ENCODE data around the gene CDCP2. TPM values are rescaled to one million over a fixed set of nuclear protein-coding genes. Genes with fewer than 3 reads are reported as not detected.

Gene CDCP2
- total RNA-seq, 1 experiment from 2014 or later: not detected

DNA sequence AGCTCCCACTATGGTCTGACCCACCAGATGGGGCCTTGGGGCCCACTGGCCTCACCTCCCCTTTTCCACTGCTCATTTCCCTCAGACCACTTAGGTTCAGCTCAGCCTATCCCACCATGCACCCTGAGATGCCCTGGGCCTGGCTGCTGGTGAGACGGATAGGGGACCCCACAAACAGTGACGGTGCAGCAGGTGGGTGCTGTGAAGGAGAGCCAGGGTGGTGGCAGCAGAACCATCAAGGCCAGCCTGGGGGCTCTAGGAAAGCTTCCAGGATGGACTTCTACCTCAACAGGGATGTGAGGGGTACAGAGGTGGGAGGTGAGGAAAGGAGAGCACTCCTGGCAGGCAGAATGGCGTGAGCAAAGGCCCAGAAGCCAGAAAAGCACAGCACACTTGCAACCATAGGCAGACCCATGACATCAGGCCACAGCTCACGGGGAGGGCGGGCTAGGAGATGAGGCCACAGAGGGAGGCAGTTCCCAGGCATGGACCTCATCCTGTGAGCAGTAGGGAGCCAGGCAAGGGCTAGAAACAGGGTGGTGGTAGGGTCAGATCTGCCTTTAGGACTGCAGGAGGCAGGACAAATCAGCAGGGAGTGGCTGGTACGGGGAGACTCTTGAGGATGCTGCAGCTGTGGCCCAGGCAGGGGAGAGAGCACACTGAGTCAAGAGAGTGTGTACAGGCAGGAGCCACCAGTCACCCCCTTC lies 24.0 kb upstream of the CDCP2 start (continued):
- TF ChIP-seq, protein P1, sequence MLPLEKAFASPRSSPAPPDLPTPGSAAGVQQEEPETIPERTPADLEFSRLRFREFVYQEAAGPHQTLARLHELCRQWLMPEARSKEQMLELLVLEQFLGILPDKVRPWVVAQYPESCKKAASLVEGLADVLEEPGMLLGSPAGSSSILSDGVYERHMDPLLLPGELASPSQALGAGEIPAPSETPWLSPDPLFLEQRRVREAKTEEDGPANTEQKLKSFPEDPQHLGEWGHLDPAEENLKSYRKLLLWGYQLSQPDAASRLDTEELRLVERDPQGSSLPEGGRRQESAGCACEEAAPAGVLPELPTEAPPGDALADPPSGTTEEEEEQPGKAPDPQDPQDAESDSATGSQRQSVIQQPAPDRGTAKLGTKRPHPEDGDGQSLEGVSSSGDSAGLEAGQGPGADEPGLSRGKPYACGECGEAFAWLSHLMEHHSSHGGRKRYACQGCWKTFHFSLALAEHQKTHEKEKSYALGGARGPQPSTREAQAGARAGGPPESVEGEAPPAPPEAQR (CRISPR knock-in tag; IDR thresholded peaks at IDR 0.05): no peak
- TF ChIP-seq JUN (CRISPR knock-in tag; IDR thresholded peaks at IDR 0.05) (no peak), MXD4 (CRISPR knock-in tag; IDR thresholded peaks at IDR 0.05; ENCODE audit: borderline replicate concordance) (no peak), CREB1 (CRISPR knock-in tag; IDR thresholded peaks at IDR 0.05) (no peak), MYBL2 (CRISPR knock-in tag; IDR thresholded peaks at IDR 0.05) (no peak), FOXP1 (CRISPR knock-in tag; IDR thresholded peaks at IDR 0.05; ENCODE audit: borderline replicate concordance) (no peak), ZNF416 (CRISPR knock-in tag; IDR thresholded peaks at IDR 0.05) (no peak), CBFB (CRISPR knock-in tag; IDR thresholded peaks at IDR 0.05; ENCODE audit: low read depth) (no peak), GABPB1 (CRISPR knock-in tag; IDR thresholded peaks at IDR 0.05) (no peak)
- TF ChIP-seq, protein P2, sequence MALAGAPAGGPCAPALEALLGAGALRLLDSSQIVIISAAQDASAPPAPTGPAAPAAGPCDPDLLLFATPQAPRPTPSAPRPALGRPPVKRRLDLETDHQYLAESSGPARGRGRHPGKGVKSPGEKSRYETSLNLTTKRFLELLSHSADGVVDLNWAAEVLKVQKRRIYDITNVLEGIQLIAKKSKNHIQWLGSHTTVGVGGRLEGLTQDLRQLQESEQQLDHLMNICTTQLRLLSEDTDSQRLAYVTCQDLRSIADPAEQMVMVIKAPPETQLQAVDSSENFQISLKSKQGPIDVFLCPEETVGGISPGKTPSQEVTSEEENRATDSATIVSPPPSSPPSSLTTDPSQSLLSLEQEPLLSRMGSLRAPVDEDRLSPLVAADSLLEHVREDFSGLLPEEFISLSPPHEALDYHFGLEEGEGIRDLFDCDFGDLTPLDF (CRISPR knock-in tag; IDR thresholded peaks at IDR 0.05): no peak
- TF ChIP-seq, protein P3, sequence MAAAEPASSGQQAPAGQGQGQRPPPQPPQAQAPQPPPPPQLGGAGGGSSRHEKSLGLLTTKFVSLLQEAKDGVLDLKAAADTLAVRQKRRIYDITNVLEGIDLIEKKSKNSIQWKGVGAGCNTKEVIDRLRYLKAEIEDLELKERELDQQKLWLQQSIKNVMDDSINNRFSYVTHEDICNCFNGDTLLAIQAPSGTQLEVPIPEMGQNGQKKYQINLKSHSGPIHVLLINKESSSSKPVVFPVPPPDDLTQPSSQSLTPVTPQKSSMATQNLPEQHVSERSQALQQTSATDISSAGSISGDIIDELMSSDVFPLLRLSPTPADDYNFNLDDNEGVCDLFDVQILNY (CRISPR knock-in tag; IDR thresholded peaks at IDR 0.05): no peak

DNA sequence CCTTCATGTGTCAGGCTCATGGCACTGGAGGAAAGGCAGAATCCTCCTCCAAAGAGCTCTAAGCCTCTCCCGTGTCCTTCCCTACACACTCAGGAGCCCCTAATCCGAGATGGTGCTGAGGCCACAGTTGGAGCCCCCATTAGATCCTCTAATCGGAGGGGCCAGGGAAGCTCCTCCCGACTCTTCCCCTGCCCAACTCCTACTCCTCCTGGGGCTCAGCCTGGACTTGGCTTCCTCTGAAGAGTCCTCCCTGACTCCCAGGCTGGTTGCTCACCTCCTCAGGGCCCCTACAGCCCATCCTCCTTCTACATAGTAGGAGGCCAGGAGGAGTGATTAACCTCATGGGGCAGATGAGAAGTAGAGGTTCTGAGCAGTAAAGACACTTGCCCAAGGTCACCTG lies 21.3 kb upstream of the CDCP2 start:
- ATAC-seq (no peak), DNase-seq (ENCODE audit: low spot score) (no peak)
- Mint-ChIP-seq H3K36me3 (no peaks in the 10 kb centered on the region), H3K4me3 (no peak overlapping the region), H3K9me3 (no peaks in the 10 kb centered on the region), H3K27ac (no peak overlapping the region), H3K27me3 (ENCODE audit: low read depth) (no peaks in the 10 kb centered on the region), H3K4me1 (no peaks in the 10 kb centered on the region)
- CTCF ChIA-PET: interaction anchor here (3.2 to 4.1 kb wide), 2 partner anchors 7 to 52 kb away, joined by 18 to 23 read pairs; no protein-coding TSS in a partner anchor
- POLR2A ChIA-PET: no interaction called here
- TF ChIP-seq FOXP1 (CRISPR knock-in tag; IDR thresholded peaks at IDR 0.05; ENCODE audit: borderline replicate concordance) (no peak), CBFB (CRISPR knock-in tag; IDR thresholded peaks at IDR 0.05; ENCODE audit: low read depth) (no peak), ZNF138 (CRISPR knock-in tag; conservative IDR thresholded peaks at IDR 0.05) (no peak), JUN (CRISPR knock-in tag; IDR thresholded peaks at IDR 0.05) (no peak)
- TF ChIP-seq, protein P4, sequence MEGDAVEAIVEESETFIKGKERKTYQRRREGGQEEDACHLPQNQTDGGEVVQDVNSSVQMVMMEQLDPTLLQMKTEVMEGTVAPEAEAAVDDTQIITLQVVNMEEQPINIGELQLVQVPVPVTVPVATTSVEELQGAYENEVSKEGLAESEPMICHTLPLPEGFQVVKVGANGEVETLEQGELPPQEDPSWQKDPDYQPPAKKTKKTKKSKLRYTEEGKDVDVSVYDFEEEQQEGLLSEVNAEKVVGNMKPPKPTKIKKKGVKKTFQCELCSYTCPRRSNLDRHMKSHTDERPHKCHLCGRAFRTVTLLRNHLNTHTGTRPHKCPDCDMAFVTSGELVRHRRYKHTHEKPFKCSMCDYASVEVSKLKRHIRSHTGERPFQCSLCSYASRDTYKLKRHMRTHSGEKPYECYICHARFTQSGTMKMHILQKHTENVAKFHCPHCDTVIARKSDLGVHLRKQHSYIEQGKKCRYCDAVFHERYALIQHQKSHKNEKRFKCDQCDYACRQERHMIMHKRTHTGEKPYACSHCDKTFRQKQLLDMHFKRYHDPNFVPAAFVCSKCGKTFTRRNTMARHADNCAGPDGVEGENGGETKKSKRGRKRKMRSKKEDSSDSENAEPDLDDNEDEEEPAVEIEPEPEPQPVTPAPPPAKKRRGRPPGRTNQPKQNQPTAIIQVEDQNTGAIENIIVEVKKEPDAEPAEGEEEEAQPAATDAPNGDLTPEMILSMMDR (IDR thresholded peaks at IDR 0.05): no peak
- TF ChIP-seq, protein P5, sequence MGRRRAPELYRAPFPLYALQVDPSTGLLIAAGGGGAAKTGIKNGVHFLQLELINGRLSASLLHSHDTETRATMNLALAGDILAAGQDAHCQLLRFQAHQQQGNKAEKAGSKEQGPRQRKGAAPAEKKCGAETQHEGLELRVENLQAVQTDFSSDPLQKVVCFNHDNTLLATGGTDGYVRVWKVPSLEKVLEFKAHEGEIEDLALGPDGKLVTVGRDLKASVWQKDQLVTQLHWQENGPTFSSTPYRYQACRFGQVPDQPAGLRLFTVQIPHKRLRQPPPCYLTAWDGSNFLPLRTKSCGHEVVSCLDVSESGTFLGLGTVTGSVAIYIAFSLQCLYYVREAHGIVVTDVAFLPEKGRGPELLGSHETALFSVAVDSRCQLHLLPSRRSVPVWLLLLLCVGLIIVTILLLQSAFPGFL (CRISPR knock-in tag; IDR thresholded peaks at IDR 0.05; ENCODE audit: borderline replicate concordance): no peak
- TF ChIP-seq, protein P6, sequence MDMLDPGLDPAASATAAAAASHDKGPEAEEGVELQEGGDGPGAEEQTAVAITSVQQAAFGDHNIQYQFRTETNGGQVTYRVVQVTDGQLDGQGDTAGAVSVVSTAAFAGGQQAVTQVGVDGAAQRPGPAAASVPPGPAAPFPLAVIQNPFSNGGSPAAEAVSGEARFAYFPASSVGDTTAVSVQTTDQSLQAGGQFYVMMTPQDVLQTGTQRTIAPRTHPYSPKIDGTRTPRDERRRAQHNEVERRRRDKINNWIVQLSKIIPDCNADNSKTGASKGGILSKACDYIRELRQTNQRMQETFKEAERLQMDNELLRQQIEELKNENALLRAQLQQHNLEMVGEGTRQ (CRISPR knock-in tag; IDR thresholded peaks at IDR 0.05): no peak
- TF ChIP-seq, protein P7, sequence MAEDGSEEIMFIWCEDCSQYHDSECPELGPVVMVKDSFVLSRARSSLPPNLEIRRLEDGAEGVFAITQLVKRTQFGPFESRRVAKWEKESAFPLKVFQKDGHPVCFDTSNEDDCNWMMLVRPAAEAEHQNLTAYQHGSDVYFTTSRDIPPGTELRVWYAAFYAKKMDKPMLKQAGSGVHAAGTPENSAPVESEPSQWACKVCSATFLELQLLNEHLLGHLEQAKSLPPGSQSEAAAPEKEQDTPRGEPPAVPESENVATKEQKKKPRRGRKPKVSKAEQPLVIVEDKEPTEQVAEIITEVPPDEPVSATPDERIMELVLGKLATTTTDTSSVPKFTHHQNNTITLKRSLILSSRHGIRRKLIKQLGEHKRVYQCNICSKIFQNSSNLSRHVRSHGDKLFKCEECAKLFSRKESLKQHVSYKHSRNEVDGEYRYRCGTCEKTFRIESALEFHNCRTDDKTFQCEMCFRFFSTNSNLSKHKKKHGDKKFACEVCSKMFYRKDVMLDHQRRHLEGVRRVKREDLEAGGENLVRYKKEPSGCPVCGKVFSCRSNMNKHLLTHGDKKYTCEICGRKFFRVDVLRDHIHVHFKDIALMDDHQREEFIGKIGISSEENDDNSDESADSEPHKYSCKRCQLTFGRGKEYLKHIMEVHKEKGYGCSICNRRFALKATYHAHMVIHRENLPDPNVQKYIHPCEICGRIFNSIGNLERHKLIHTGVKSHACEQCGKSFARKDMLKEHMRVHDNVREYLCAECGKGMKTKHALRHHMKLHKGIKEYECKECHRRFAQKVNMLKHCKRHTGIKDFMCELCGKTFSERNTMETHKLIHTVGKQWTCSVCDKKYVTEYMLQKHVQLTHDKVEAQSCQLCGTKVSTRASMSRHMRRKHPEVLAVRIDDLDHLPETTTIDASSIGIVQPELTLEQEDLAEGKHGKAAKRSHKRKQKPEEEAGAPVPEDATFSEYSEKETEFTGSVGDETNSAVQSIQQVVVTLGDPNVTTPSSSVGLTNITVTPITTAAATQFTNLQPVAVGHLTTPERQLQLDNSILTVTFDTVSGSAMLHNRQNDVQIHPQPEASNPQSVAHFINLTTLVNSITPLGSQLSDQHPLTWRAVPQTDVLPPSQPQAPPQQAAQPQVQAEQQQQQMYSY (CRISPR knock-in tag; IDR thresholded peaks at IDR 0.05): no peak
- TF ChIP-seq, protein P8, sequence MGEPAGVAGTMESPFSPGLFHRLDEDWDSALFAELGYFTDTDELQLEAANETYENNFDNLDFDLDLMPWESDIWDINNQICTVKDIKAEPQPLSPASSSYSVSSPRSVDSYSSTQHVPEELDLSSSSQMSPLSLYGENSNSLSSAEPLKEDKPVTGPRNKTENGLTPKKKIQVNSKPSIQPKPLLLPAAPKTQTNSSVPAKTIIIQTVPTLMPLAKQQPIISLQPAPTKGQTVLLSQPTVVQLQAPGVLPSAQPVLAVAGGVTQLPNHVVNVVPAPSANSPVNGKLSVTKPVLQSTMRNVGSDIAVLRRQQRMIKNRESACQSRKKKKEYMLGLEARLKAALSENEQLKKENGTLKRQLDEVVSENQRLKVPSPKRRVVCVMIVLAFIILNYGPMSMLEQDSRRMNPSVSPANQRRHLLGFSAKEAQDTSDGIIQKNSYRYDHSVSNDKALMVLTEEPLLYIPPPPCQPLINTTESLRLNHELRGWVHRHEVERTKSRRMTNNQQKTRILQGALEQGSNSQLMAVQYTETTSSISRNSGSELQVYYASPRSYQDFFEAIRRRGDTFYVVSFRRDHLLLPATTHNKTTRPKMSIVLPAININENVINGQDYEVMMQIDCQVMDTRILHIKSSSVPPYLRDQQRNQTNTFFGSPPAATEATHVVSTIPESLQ (CRISPR knock-in tag; IDR thresholded peaks at IDR 0.05): no peak
- TF ChIP-seq, protein P9, sequence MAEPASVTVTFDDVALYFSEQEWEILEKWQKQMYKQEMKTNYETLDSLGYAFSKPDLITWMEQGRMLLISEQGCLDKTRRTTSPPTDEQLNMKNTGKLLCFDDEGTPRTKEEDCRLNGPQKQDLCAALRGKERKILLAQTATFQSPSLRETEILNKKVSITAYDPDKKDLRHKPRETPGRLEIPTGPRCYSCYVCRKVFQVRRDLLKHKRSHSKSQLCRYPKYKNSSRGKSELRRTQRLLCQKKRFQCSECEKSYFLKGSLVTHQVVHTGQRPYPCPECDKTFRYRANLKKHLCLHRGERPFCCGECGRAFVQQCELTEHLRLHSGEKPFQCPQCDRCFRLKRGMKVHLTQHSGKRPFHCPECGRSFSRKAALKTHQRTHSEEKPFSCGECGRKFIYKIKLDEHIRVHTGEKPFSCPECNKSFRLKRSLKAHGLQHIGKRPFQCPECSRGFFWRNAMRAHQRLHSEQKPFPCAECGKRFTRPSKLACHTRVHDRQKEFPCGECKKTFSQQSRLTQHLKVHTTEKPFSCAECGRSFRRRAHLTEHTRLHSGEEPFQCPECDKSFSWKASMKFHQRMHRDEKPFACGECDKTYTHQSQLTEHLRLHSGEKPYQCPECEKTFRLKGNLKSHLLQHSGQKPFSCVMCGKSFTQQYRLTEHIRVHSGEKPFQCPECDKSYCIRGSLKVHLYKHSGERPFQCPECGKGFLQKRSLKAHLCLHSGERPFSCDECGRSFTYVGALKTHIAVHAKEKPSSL (CRISPR knock-in tag; conservative IDR thresholded peaks at IDR 0.05): no peak

Measured in WTC11 (cell line).